ENCODE measurements around the gene NAT14.

- TF ChIP-seq, protein P1, sequence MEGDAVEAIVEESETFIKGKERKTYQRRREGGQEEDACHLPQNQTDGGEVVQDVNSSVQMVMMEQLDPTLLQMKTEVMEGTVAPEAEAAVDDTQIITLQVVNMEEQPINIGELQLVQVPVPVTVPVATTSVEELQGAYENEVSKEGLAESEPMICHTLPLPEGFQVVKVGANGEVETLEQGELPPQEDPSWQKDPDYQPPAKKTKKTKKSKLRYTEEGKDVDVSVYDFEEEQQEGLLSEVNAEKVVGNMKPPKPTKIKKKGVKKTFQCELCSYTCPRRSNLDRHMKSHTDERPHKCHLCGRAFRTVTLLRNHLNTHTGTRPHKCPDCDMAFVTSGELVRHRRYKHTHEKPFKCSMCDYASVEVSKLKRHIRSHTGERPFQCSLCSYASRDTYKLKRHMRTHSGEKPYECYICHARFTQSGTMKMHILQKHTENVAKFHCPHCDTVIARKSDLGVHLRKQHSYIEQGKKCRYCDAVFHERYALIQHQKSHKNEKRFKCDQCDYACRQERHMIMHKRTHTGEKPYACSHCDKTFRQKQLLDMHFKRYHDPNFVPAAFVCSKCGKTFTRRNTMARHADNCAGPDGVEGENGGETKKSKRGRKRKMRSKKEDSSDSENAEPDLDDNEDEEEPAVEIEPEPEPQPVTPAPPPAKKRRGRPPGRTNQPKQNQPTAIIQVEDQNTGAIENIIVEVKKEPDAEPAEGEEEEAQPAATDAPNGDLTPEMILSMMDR (conservative IDR thresholded peaks at IDR 0.05; ENCODE audit: low read length) = no peak
- no peak for TF ChIP-seq EZH2phosphoT487 (IDR thresholded peaks at IDR 0.05; ENCODE audit: borderline replicate concordance, low read depth, low read length)
These were observed 17.4 kb downstream of the NAT14 start for GRCh38 chr19:55502197-55502952.

Measured in OCI-LY7 (cell line).